HepG2 (cell line): Measurements from ENCODE around the gene C2. TPM values are rescaled to one million over a fixed set of nuclear protein-coding genes. Genes with fewer than 3 reads are reported as not detected.
A peak's percentile ranks its signal among the peaks of the same experiment; 100 is the strongest.

ENCODE experiments used
- AHR ChIP-seq: IDR thresholded peaks from 2 replicates; pipeline ENCODE4 v1.6.1; 2018; ENCODE audit warnings: missing genetic modification reagents, missing compliant biosample characterization
- ASH2L ChIP-seq: fragments of 300-600, 200-600 bp; sonication (generic); IDR thresholded peaks from 2 replicates; pipeline ENCODE4 v1.7.0; 2017; ENCODE audit warnings: low read depth, mild to moderate bottlenecking, moderate library complexity, mixed read lengths, low read length; ENCODE audit not compliant: insufficient read length
- ATF3 ChIP-seq: sonication (generic); formaldehyde crosslinking; IDR thresholded peaks from 2 replicates; pipeline ENCODE4 v1.4.0; 2020; ENCODE audit warnings: missing genetic modification reagents
- GABPB1 ChIP-seq: IDR thresholded peaks from 2 replicates; pipeline ENCODE4 v1.6.1; 2016; ENCODE audit warnings: mild to moderate bottlenecking, missing genetic modification reagents, moderate library complexity, missing compliant biosample characterization
- HOXA7 ChIP-seq: sonication (generic); formaldehyde crosslinking; IDR thresholded peaks from 2 replicates; pipeline ENCODE4 v1.8.1; 2022; ENCODE audit warnings: mild to moderate bottlenecking, missing genetic modification reagents, moderate library complexity
- JUNB ChIP-seq: sonication (generic); formaldehyde crosslinking; IDR thresholded peaks from 2 replicates; pipeline ENCODE4 v1.8.0; 2022; ENCODE audit warnings: missing genetic modification reagents, mild to moderate bottlenecking, borderline replicate concordance
- ONECUT2 ChIP-seq: sonication (generic); formaldehyde crosslinking; IDR thresholded peaks from 2 replicates; pipeline ENCODE4 v1.4.0; 2020; ENCODE audit warnings: missing genetic modification reagents
- PAXIP1 ChIP-seq: sonication (generic); formaldehyde crosslinking; conservative IDR thresholded peaks from 2 replicates; pipeline ENCODE4 v1.4.0; 2020; ENCODE audit warnings: mild to moderate bottlenecking, missing genetic modification reagents, moderate library complexity
- SNAI1 ChIP-seq: sonication (generic); formaldehyde crosslinking; IDR thresholded peaks from 2 replicates; pipeline ENCODE4 v1.5.0; 2020; ENCODE audit warnings: mild to moderate bottlenecking, missing genetic modification reagents, borderline replicate concordance
- THAP7 ChIP-seq: sonication (generic); formaldehyde crosslinking; IDR thresholded peaks from 2 replicates; pipeline ENCODE4 v1.8.1; 2023; ENCODE audit warnings: mild to moderate bottlenecking, missing genetic modification reagents
- THYN1 ChIP-seq: sonication (generic); formaldehyde crosslinking; IDR thresholded peaks from 2 replicates; pipeline ENCODE4 v1.8.1; 2023; ENCODE audit warnings: low read depth, mild to moderate bottlenecking, moderate library complexity, missing genetic modification reagents, borderline replicate concordance
- ZBTB25 ChIP-seq: IDR thresholded peaks from 2 replicates; pipeline ENCODE4 v1.6.1; 2018; ENCODE audit warnings: missing genetic modification reagents
- ZBTB39 ChIP-seq: sonication (generic); formaldehyde crosslinking; IDR thresholded peaks from 2 replicates; pipeline ENCODE4 v1.5.0; 2020; ENCODE audit warnings: missing genetic modification reagents
- ZNF136 ChIP-seq: sonication (generic); formaldehyde crosslinking; IDR thresholded peaks from 2 replicates; pipeline ENCODE4 v1.8.1; 2022; ENCODE audit warnings: low read depth, mild to moderate bottlenecking, moderate library complexity, missing genetic modification reagents
- ZNF263 ChIP-seq: sonication (generic); formaldehyde crosslinking; IDR thresholded peaks from 2 replicates; pipeline ENCODE4 v1.4.0; 2020; ENCODE audit warnings: missing genetic modification reagents
- ZNF280B ChIP-seq: sonication (generic); formaldehyde crosslinking; IDR thresholded peaks from 2 replicates; pipeline ENCODE4 v1.5.0; 2020; ENCODE audit warnings: missing genetic modification reagents, mild to moderate bottlenecking, borderline replicate concordance
- ZSCAN22 ChIP-seq: sonication (generic); formaldehyde crosslinking; IDR thresholded peaks from 2 replicates; pipeline ENCODE4 v1.4.0; 2020; ENCODE audit warnings: mild to moderate bottlenecking, missing genetic modification reagents
- polyA plus RNA-seq, 8 experiments: library from polyadenylated mRNA; depleted of rRNA in 3 of 8; stranded (reverse) in 7 of 8; unstranded in 1 of 8; fragments of >200 nt; fragmentation: Illumina TruSeq in 4 of 8; extraction: Trizol in 4 of 8; gene quantifications; 2 replicates each; pipeline versions ENCODE4 v1.2.1 to v1.2.3, GENCODE V29; 2011 to 2016; ENCODE audit warnings: low read depth in 4 of 8, missing spikeins in 1 of 8, mixed read lengths in 1 of 8; ENCODE audit not compliant: insufficient read depth in 1 of 8
- total RNA-seq, 5 experiments: library from RNA; depleted of rRNA; stranded (reverse); fragments of >200 nt; fragmentation: Illumina TruSeq; extraction: Trizol; gene quantifications; 2 replicates each; pipeline ENCODE4 v1.2.3, GENCODE V29; 2016; ENCODE audit warnings: low read depth in 1 of 5
- TF ChIP-seq, protein P1 (sequence below): IDR thresholded peaks from 2 replicates; pipeline ENCODE4 v1.6.1; 2016; ENCODE audit warnings: missing compliant biosample characterization, missing genetic modification reagents, borderline replicate concordance

Gene C2
- total and polyA plus RNA-seq, 2 of the 13 experiments (the other 11 are each of a cell fraction or from before 2014, with no cell fraction given): 165 to 307 TPM

- TF ChIP-seq ZBTB39 (CRISPR knock-in tag) (no peak), ZNF280B (CRISPR knock-in tag) (no peak), ZBTB25 (CRISPR knock-in tag) (peak; percentile 15; the same call in 1 of the 2 replicates), ASH2L (peak; percentile 84), ZNF263 (CRISPR knock-in tag) (no peak), AHR (CRISPR knock-in tag) (no peak), ZNF136 (CRISPR knock-in tag) (no peak), ATF3 (CRISPR knock-in tag) (0 out of 2 replicates have a peak, but pooled peaks have one; percentile 20), HOXA7 (CRISPR knock-in tag) (no peak), JUNB (CRISPR knock-in tag) (no peak), THYN1 (CRISPR knock-in tag) (no peak), SNAI1 (CRISPR knock-in tag) (no peak), GABPB1 (peak; percentile 60), ZSCAN22 (CRISPR knock-in tag) (no peak), THAP7 (no peak), ONECUT2 (CRISPR knock-in tag) (no peak), PAXIP1 (CRISPR knock-in tag) (peak; percentile 19; the same call in 1 of the 2 replicates)
- TF ChIP-seq, protein P1, sequence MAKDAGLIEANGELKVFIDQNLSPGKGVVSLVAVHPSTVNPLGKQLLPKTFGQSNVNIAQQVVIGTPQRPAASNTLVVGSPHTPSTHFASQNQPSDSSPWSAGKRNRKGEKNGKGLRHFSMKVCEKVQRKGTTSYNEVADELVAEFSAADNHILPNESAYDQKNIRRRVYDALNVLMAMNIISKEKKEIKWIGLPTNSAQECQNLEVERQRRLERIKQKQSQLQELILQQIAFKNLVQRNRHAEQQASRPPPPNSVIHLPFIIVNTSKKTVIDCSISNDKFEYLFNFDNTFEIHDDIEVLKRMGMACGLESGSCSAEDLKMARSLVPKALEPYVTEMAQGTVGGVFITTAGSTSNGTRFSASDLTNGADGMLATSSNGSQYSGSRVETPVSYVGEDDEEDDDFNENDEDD (CRISPR knock-in tag): no peak
Observed at GRCh38 chr6:31901953-31902643, 25.4 kb upstream of the C2 start, which contains the start of gene ZBTB12 (continued).
